ENCODE measurements around the gene POC5. TPM values are rescaled to one million over a fixed set of nuclear protein-coding genes. Genes with fewer than 3 reads are reported as not detected.
A peak's percentile ranks its signal among the peaks of the same experiment; 100 is the strongest.

Gene POC5, protein sequence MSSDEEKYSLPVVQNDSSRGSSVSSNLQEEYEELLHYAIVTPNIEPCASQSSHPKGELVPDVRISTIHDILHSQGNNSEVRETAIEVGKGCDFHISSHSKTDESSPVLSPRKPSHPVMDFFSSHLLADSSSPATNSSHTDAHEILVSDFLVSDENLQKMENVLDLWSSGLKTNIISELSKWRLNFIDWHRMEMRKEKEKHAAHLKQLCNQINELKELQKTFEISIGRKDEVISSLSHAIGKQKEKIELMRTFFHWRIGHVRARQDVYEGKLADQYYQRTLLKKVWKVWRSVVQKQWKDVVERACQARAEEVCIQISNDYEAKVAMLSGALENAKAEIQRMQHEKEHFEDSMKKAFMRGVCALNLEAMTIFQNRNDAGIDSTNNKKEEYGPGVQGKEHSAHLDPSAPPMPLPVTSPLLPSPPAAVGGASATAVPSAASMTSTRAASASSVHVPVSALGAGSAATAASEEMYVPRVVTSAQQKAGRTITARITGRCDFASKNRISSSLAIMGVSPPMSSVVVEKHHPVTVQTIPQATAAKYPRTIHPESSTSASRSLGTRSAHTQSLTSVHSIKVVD
- 10 to 100 TPM; 11.4 to 39.9 (median 15.0) TPM for total RNA-seq

DNA sequence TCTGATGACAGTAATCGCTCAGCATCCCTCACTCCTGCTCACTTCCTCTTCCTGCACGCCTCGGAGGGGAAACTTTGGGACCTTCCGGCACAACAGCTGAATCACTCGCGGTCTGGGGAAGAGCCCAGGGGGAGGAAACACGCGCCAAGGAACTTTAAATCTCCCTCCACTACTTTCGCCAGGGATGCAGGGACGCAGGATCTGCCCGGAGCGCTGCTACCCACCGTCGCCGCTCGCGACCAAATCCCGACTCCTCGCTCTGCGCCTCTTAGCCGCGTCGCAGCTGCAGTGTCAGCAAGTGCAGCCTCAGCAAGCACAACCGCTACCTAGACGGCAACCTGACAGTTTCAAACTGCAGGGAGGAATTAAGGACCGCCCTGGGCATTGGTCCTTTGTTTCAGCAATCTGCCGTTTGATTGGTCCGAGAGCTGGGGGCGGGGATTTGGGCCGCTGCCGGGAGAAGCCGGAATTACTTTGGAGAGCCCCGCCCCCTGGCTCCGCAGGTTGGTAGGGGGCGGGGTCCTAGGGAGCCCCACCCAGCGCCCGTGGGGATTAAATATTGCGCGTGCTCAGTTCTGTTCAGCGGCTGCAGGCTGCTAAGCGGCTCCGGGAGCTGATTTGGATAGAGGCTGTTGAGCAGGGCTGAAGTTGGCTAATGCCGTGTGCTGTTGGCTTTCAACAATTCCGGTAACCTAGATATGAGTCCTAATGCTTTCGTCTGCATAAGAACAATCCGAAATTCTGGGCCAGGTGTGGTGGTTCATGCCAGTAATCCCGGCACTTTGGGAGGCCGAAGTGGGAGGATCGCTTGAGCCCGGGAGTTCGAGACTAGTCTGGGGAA is at the start of gene POC5:
POC5 (minus strand) TSS at position 356 of the 841 bp plus-strand sequence. CDS start 4,500 bp downstream, outside the sequence.
- peak; percentile 98 to 99 for DNase-seq (ENCODE audit: low spot score in 2 of 2)
- Histone ChIP-seq H3K36me3 (peaks cover 0 to 14% (median 0%) of the 10 kb centered on the region in 3 donors), H3K9me3 (no peaks in the 10 kb centered on the region), H3K4me3 (peak within 1 kb of the TSS; percentile 63 to 91 (median 88)), H3K27me3 (no peaks in the 10 kb centered on the region), H3K27ac (peak within 1 kb of the TSS; percentile 66 to 92 (median 80)), H3K4me1 (peaks cover 0 to 15% (median 12%) of the 10 kb centered on the region in 4 donors)
- WGBS, 2 donors, result 13 to 27% methylated on average over 22 to 49 of the region's 51 CpGs
- TF ChIP-seq, protein P1, sequence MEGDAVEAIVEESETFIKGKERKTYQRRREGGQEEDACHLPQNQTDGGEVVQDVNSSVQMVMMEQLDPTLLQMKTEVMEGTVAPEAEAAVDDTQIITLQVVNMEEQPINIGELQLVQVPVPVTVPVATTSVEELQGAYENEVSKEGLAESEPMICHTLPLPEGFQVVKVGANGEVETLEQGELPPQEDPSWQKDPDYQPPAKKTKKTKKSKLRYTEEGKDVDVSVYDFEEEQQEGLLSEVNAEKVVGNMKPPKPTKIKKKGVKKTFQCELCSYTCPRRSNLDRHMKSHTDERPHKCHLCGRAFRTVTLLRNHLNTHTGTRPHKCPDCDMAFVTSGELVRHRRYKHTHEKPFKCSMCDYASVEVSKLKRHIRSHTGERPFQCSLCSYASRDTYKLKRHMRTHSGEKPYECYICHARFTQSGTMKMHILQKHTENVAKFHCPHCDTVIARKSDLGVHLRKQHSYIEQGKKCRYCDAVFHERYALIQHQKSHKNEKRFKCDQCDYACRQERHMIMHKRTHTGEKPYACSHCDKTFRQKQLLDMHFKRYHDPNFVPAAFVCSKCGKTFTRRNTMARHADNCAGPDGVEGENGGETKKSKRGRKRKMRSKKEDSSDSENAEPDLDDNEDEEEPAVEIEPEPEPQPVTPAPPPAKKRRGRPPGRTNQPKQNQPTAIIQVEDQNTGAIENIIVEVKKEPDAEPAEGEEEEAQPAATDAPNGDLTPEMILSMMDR (IDR thresholded peaks at IDR 0.05), result peak in 1 of 5 experiments; percentile 6
- TF ChIP-seq EP300 (IDR thresholded peaks at IDR 0.05) (peak in 1 of 2 donors; percentile 89), POLR2A (IDR thresholded peaks at IDR 0.05) (peak; percentile 58 to 59)

DNA sequence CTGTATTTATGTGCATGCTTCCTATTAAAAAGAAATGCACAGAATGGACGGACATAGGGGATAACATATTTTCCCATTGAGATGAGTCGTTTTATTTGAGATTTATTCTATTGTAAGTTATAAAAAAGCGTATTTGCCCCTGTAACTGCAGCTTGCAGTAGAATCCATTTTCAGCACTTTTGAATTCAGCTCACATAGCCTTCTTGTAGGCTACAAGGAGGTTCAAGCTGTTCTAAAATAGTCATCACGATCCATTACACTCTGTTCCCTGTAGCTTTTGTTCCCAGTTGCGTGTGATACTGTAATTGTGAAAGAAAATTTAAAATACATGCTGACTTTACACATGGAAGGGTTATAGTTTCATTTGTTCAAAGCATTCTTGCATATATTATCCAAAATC is 40.9 kb upstream of the POC5 start:
- Histone ChIP-seq H3K36me3 (no peaks in the 10 kb centered on the region), H3K27me3 (no peaks in the 10 kb centered on the region), H3K4me1 (no peaks in the 10 kb centered on the region), H3K27ac (no peak overlapping the region), H3K9me3 (peaks cover 0 to 5% (median 0%) of the 10 kb centered on the region in 4 donors), H3K4me3 (no peak overlapping the region)
- TF ChIP-seq POLR2A (IDR thresholded peaks at IDR 0.05) (no peak), EP300 (IDR thresholded peaks at IDR 0.05) (no peak)
- TF ChIP-seq, protein P1 (IDR thresholded peaks at IDR 0.05), result no peak
- WGBS, 2 donors, result 83 to 87% methylated on average over 5 of the region's 5 CpGs
- DNase-seq (ENCODE audit: low spot score in 2 of 2), result no peak

DNA sequence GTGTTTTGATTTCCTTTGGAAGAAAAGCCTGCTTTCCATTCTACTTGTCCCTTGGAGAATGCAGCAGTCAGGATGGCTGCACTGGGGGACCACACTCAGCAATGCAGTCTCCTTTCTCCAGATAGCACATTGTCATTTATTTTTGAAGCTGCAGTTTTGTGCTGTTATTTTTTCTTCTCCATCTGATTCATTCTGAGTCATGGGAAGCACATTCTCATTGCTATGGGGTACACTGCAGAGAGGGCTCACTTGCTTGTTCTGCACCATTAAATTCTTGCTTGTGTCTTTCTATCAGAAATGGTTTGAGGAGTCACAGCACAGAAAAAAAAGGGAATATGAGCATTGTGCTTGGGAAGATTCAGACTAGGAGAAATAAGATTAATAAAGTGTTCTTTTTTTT is 39.7 kb upstream of the POC5 start:
- Histone ChIP-seq H3K36me3 (no peaks in the 10 kb centered on the region), H3K27me3 (no peaks in the 10 kb centered on the region), H3K4me3 (no peak overlapping the region), H3K4me1 (no peaks in the 10 kb centered on the region), H3K27ac (no peak overlapping the region), H3K9me3 (peaks cover 0 to 5% (median 0%) of the 10 kb centered on the region in 4 donors)
- DNase-seq (ENCODE audit: low spot score in 2 of 2), result no peak
- TF ChIP-seq EP300 (IDR thresholded peaks at IDR 0.05) (no peak), POLR2A (IDR thresholded peaks at IDR 0.05) (no peak)
- TF ChIP-seq, protein P1 (IDR thresholded peaks at IDR 0.05), result no peak

DNA sequence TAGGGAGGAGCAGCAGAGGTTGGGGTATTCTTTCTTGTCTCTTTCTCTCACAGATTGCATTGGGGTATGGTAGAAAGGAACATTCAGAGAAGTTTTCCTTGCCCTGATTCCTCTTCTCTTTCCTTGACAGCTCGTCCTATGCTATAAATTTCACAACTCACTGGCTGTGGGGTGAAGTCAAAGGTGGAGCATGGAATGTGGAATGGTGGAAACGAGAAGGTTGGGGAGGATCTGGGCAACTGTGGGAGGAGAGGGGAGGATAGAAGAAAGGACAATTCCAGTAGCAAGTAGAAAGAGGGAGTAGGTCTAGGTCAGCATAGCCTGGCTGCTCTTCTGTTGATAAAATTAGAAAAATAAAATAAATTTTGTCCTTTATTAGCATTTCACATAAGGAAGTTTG is 39.0 kb upstream of the POC5 start:
- H3K36me3 ChIP-seq, result no peaks in the 10 kb centered on the region
- TF ChIP-seq, protein P1 (IDR thresholded peaks at IDR 0.05), result no peak
- TF ChIP-seq POLR2A (IDR thresholded peaks at IDR 0.05) (no peak), EP300 (IDR thresholded peaks at IDR 0.05) (no peak)
- H3K27ac ChIP-seq, result no peak overlapping the region
- H3K27me3 ChIP-seq, result no peaks in the 10 kb centered on the region
- H3K9me3 ChIP-seq, result peaks cover 0 to 5% (median 0%) of the 10 kb centered on the region in 4 donors
- no peak overlapping the region for H3K4me3 ChIP-seq
- no peaks in the 10 kb centered on the region for H3K4me1 ChIP-seq
- no peak for DNase-seq (ENCODE audit: low spot score in 2 of 2)
- 14 to 17% methylated on average over 2 of the region's 2 CpGs for WGBS, 2 donors
